ENCODE results near the gene CDK10. TPM values are rescaled to one million over a fixed set of nuclear protein-coding genes. Genes with fewer than 3 reads are reported as not detected.

CDK10 gene
- total and polyA plus RNA-seq, 7 donors, result 23.0 to 47.8 (median 31.5) TPM

DNA sequence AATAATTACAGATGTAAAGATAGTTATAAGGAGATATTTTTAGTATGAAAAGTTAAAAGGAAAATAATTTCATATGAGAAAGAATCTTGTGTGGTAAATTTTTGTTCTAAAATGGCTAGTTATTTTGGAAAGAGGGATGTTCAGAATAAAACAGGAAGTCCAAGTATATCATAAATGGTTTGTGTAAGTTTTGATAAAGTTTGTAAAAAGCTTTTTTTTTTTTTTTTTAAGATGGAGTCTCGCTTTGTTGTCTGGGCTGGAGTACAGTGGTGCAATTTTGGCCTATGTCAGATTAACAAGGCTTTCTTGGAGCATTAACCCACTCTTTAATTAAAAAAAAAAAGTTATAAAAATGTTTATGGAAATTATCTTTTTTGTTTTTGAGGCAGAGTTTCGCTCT, 8.2 kb upstream of the CDK10 start:
- DNase-seq, result no peak
- Histone ChIP-seq H3K4me1 (no peaks in the 10 kb centered on the region), H3K27me3 (ENCODE audit: insufficient read depth in 3 of 3, low read length in 2 of 3) (no peaks in the 10 kb centered on the region), H3K27ac (no peak overlapping the region), H3K4me3 (no peak overlapping the region), H3K9me3 (no peaks in the 10 kb centered on the region), H3K36me3 (ENCODE audit: insufficient read depth in 1 of 2, low read depth in 1 of 2) (no peaks in the 10 kb centered on the region)
- intact Hi-C loops (cut with DNase I), result no loop called here
- ATAC-seq, result no peak
- 97 to 100% (median 98%) methylated on average over 2 of the region's 2 CpGs for WGBS, 3 donors
- TF ChIP-seq CTCF (IDR thresholded peaks at IDR 0.05), result no peak

GRCh38 chr16:89685916-89686315, 573 bp upstream of the CDK10 start:
- ATAC-seq (no peak), DNase-seq (no peak)
- H3K4me3 ChIP-seq, result no peak overlapping the region
- no peaks in the 10 kb centered on the region for H3K9me3 ChIP-seq
- no peak overlapping the region for H3K27ac ChIP-seq
- H3K27me3 ChIP-seq (ENCODE audit: insufficient read depth in 3 of 3, low read length in 2 of 3), result no peaks in the 10 kb centered on the region
- WGBS, 3 donors, result 100% methylated on average over 1 of the region's 1 CpG
- H3K36me3 ChIP-seq (ENCODE audit: insufficient read depth in 1 of 2, low read depth in 1 of 2), result peaks cover 0 to 18% of the 10 kb centered on the region in 2 donors
- no peak for TF ChIP-seq CTCF (IDR thresholded peaks at IDR 0.05)
- H3K4me1 ChIP-seq, result peaks cover 14% of the 10 kb centered on the region
- intact Hi-C loops (cut with DNase I), result no loop called here

DNA sequence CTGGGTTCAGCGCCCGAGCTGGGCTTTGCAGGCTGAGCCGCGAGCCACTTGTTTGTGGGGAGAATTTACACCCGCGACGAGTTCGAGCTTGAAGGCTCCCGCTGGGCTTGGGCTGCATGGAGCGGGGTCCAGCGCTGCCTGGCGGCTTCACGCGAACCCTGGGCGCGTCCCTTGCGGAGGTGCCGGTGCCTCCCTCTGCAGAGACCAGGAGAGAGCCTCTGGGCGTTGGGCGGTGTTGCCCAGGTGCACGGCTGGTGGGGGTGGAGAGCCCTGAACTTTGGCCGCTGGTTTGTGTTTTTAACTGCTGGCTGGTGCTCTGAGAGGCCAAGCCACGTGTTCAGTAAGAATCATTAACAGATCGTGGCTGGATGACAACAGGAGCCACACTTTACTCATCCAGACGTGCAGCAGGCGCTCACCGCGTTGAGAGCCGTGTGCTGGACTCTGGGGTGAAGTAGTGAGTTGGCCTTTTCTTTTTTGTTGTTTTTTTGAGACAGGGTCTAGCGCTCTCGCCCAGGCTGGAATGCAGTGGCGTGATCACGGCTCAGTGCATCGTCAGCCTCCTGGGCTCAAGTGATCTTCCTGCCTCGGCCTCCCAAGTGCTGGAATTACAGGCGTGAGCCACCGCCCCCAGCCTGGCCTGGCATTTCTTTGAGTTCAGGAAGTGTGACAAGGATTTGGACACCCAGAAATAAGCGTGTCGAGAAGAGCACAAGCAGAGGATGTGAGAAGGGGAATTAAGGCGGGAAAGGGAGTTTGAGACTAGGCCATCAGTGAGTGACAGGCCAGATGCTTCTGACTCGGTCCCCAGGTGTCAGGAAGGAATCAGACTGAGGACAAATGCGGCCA, 827 bp downstream of the CDK10 start:
- ATAC-seq (peak; percentile 17 to 32 (median 26)), DNase-seq (no peak)
- H3K27ac ChIP-seq, result peak overlapping the region; percentile 93
- peaks cover 14% of the 10 kb centered on the region for H3K4me1 ChIP-seq
- H3K27me3 ChIP-seq (ENCODE audit: insufficient read depth in 3 of 3, low read length in 2 of 3), result no peaks in the 10 kb centered on the region
- H3K9me3 ChIP-seq, result no peaks in the 10 kb centered on the region
- no peak for TF ChIP-seq CTCF (IDR thresholded peaks at IDR 0.05)
- peaks cover 0 to 32% of the 10 kb centered on the region in 2 donors for H3K36me3 ChIP-seq (ENCODE audit: insufficient read depth in 1 of 2, low read depth in 1 of 2)
- H3K4me3 ChIP-seq, result peak overlapping the region; percentile 95
- 11 to 12% (median 11%) methylated on average over 35 to 42 of the region's 42 CpGs for whole genome bisulfite sequencing, 3 donors
- intact Hi-C loops (cut with DNase I), result no loop called here

DNA sequence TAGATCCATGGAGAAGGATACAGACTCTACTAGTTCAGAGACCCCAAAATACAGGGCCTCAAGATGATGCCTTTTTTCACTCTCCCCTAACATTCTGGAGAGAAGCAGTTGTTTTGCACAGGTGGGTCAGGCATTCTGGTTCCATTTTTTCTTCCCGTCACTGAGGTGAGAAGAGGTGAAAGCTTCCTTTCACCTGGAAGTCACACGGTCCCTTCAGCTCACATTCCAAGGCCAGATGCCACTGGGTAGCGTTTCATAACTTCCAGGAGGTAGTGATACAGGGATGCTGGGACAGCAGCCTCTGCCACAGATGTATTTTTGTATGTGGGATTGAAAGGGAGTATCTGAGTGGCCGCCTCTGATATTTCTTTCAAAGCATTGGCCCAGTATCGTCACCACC, 1.9 kb downstream of the CDK10 start:
- intact Hi-C loops (cut with DNase I), result no loop called here
- no peak overlapping the region for H3K4me3 ChIP-seq
- no peak for TF ChIP-seq CTCF (IDR thresholded peaks at IDR 0.05)
- no peaks in the 10 kb centered on the region for H3K27me3 ChIP-seq (ENCODE audit: insufficient read depth in 3 of 3, low read length in 2 of 3)
- H3K4me1 ChIP-seq, result peaks cover 14% of the 10 kb centered on the region
- H3K9me3 ChIP-seq, result no peaks in the 10 kb centered on the region
- WGBS, 3 donors, result 81 to 87% (median 87%) methylated on average over 5 of the region's 5 CpGs
- peaks cover 3 to 42% of the 10 kb centered on the region in 2 donors for H3K36me3 ChIP-seq (ENCODE audit: insufficient read depth in 1 of 2, low read depth in 1 of 2)
- H3K27ac ChIP-seq, result no peak overlapping the region
- no peak for DNase-seq
- ATAC-seq, result no peak
